Stimulated activated effector memory CD8-positive, alpha-beta T cell treated with anti-CD3 and anti-CD28 coated beads, Interleukin-12 subunit alpha, Interleukin-12 subunit beta, amount 100 ng/mL, for 72 hours (primary cell): ENCODE measurements around the gene HDGFL2.
A peak's percentile ranks its signal among the peaks of the same experiment; 100 is the strongest.

Experiments used
- ATAC-seq: fragments of 150-1000 bp; cut with Tn5 transposase; 2 replicates; pipeline ENCODE4 v1.10.0; 2021
- DNase-seq, 2 donors: peaks; one replicate each; pipeline ENCODE4 v3.0.0; 2021 to 2022; ENCODE audit warnings: low spot score in 2 of 2
- H3K27ac Mint-ChIP-seq: one replicate; pipeline ENCODE4 v1.8.0; 2022; ENCODE audit warnings: mild to moderate bottlenecking, mixed read lengths
- H3K36me3 Mint-ChIP-seq: one replicate; pipeline ENCODE4 v1.8.0; 2022; ENCODE audit warnings: mild to moderate bottlenecking, mixed read lengths
- H3K4me1 Mint-ChIP-seq: one replicate; pipeline ENCODE4 v1.8.0; 2022; ENCODE audit warnings: mixed read lengths
- H3K4me3 Mint-ChIP-seq: one replicate; pipeline ENCODE4 v1.8.0; 2022; ENCODE audit warnings: mild to moderate bottlenecking, mixed read lengths
- H3K9me3 Mint-ChIP-seq: one replicate; pipeline ENCODE4 v1.8.0; 2022; ENCODE audit warnings: mixed read lengths

HDGFL2 gene

DNA sequence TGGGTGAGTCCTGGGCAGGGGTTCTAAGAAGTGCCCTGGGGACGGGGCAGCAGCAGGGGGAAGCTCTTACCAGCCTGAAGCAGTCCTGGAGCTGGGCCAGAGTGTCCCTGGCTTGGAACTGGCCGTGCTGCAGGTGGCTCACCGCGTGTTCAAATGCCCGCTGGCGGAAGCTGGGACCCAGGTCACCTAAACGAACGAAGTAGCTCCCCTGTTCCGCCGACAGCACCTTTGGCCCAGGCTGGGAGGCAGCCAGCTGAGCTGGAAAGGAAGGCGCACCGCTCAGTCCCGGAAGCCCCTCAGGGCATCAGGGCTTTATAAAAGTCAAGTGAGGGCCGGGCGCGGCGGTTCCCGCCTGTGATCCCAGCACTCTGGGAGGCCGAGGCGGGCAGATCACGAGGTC, 36.6 kb downstream of the HDGFL2 start:
- peaks cover 14% of the 10 kb centered on the region for H3K4me1 Mint-ChIP-seq

DNA sequence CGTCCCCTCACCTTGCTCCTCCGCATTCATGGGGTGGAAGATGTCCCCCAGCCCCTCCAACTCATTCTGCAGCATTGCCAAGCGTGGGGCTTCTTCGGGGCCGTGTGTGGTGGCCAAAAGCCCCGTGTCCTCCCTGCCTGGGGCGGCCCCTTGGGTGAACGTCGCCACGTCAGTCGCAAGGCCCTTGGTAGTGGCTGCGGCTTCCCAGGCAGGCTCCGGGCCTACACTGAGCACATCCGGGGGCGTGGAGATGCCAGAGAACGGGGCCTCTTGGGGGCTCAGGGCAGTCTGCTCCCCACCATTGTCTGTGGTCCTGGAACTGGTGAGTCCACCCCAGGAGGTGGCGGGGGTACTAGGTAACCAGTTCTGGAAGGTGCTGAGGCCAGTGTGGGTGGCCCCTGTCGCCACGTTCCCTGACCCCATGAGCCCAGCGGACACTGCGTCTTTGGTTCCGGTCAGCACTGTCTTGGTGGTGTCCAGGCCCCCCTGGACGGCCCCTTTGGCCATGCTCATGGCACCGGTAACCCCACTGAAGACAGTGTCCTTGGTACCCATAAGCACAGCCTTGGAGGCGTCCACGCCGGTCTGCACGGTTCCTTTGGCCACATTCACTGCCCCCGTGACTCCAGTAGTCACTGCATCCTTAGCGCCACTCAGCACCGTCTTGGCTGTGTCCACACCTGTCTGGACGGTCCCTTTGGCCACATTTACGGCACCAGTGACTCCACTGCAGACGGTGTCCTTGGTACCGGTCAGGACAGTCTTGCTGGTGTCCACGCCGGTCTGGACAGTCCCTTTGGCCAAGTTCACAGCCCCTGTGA, 38.5 kb downstream of the HDGFL2 start:
- no peak for ATAC-seq
- peaks cover 7% of the 10 kb centered on the region for H3K36me3 Mint-ChIP-seq
- no peaks in the 10 kb centered on the region for H3K9me3 Mint-ChIP-seq

More for the DNA sequence above, 36.6 kb downstream of the HDGFL2 start:
- ATAC-seq (no peak), DNase-seq (no peak)
- no peak overlapping the region for H3K4me3 Mint-ChIP-seq
- no peaks in the 10 kb centered on the region for H3K9me3 Mint-ChIP-seq
- peaks cover 11% of the 10 kb centered on the region for H3K36me3 Mint-ChIP-seq
- H3K27ac Mint-ChIP-seq, result peak overlapping the region; percentile 67

DNA sequence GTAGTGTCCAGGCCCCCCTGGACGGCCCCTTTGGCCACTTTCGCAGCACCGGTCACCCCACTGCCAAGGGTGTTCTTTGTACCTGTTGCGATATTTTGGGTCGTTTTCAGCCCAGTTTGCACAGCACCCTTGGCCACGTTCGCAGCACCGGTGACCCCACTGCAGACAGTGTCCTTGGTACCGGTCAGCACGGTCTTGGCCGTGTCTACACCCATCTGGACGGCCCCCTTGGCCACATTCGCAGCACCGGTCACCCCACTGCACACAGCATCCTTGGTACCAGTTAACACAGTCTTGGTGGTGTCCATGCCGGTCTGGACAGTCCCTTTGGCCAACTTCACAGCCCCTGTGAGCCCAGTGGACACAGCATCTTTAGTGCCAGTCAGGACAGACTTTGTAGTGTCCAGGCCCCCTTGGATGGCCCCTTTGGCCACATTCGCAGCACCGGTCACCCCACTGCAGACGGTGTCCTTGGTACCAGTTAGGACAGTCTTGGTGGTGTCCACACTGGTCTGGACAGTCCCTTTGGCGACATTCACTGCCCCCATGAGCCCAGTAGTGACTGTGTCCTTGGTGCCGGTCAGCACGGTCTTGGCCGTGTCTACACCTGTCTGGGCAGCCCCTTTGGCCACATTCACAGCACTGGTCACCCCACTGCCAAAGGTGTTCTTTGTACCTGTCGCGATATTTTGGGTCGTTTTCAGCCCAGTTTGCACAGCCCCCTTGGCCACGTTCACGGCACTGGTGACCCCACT, 39.4 kb downstream of the HDGFL2 start:
- Mint-ChIP-seq H3K4me3 (no peak overlapping the region), H3K27ac (no peak overlapping the region), H3K36me3 (peaks cover under 1% of the 10 kb centered on the region), H3K9me3 (no peaks in the 10 kb centered on the region), H3K4me1 (peaks cover 4% of the 10 kb centered on the region)
- no peak for DNase-seq
- no peak for ATAC-seq

More for the DNA sequence above, 38.5 kb downstream of the HDGFL2 start:
- no peak overlapping the region for H3K4me3 Mint-ChIP-seq
- peaks cover 12% of the 10 kb centered on the region for H3K4me1 Mint-ChIP-seq
- DNase-seq, result no peak
- no peak overlapping the region for H3K27ac Mint-ChIP-seq

DNA sequence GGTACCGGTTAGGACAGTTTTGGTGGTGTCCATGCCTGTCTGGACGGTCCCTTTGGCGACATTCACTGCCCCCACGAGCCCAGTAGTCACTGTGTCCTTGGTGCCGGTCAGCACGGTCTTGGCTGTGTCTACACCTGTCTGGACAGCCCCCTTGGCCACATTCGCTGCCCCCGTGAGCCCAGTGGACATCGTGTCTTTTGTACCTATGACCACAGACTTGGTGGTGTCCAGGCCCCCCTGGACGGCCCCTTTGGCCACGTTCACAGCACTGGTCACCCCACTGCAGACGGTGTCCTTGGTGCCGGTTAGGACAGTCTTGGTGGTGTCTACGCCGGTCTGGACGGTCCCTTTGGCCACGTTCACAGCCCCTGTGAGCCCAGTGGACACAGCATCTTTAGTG, 40.0 kb downstream of the HDGFL2 start:
- H3K4me3 Mint-ChIP-seq, result no peak overlapping the region
- H3K36me3 Mint-ChIP-seq, result no peaks in the 10 kb centered on the region
- no peak for ATAC-seq
- no peak overlapping the region for H3K27ac Mint-ChIP-seq
- H3K4me1 Mint-ChIP-seq, result no peaks in the 10 kb centered on the region
- H3K9me3 Mint-ChIP-seq, result no peaks in the 10 kb centered on the region
- no peak for DNase-seq

DNA sequence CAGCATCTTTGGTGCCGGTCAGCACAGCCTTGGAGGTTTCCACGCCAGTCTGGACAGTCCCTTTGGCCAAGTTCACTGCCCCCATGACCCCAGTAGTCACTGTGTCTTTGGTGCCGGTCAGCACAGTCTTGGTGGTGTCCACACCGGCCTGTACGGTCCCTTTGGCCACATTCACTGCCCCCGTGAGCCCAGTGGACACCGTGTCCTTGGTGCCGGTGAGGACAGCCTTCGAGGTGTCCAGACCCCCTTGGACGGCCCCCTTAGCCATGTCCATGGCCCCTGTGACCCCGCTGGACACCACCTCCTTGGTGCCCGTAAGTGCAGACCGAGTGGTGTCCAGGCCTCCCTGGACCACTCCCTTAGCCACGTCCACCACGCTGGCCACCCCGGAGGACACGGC, 41.2 kb downstream of the HDGFL2 start:
- H3K36me3 Mint-ChIP-seq, result no peaks in the 10 kb centered on the region
- ATAC-seq (no peak), DNase-seq (no peak)
- no peak overlapping the region for H3K4me3 Mint-ChIP-seq
- H3K9me3 Mint-ChIP-seq, result no peaks in the 10 kb centered on the region
- no peak overlapping the region for H3K27ac Mint-ChIP-seq
- H3K4me1 Mint-ChIP-seq, result no peaks in the 10 kb centered on the region

DNA sequence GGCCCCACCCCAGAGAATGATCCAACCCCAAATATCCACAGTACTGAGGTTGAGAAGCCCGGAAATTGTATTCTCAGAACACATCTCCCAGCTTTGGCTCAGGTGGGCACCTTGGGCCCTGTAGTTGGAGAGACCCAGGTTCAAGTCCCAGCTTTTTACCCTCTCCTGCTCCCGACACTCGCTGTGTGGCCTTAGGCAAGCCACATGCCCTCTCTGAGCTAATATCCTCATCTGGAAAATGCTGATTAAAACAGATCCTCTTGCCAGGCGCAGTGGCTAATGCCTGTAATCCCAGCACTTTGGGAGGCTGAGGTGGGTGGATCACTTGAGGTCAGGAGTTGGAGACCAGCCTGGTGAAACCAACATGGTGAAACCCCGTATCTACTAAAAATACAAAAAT, 43.6 kb downstream of the HDGFL2 start:
- H3K4me3 Mint-ChIP-seq, result no peak overlapping the region
- H3K27ac Mint-ChIP-seq, result no peak overlapping the region
- ATAC-seq (no peak), DNase-seq (no peak)
- no peaks in the 10 kb centered on the region for H3K4me1 Mint-ChIP-seq
- H3K9me3 Mint-ChIP-seq, result no peaks in the 10 kb centered on the region
- no peaks in the 10 kb centered on the region for H3K36me3 Mint-ChIP-seq

DNA sequence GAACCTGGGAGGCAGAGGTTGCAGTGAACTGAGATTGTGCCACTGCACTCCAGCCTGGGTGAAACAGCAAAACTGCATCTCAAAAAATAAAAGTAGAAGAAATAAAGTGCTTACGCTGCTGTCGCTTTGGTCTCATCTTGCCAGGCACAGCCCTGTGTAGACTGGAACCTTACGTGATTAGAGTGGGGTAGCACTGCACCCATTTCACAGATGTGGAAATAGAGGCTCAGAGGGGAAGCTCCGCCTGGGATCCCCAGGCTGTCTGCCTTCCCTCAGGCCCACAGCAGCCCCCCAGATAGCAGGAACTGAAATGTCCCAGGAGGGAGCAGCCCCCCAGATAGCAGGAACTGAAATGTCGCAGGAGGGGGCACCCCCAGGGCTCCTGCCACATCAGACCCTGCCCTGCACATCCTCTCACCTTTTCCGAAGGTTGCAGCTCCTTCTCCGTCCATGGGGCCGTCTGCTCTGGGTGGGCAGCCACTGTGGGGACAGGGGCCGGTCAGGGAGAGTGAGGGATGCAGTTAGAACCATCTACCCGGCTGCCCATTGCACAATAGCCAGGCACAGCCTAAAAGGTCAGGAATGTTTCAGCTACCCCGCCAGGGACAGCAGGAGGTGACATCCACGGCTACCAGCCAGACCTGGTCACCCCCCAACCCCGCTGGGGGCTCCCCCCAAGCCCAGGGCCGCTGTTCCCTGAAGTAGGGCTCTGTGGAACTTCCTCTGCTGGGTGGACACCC, 44.3 kb downstream of the HDGFL2 start:
- no peak overlapping the region for H3K27ac Mint-ChIP-seq
- no peak for ATAC-seq
- H3K4me3 Mint-ChIP-seq, result no peak overlapping the region
- no peaks in the 10 kb centered on the region for H3K9me3 Mint-ChIP-seq
- H3K36me3 Mint-ChIP-seq, result no peaks in the 10 kb centered on the region
- H3K4me1 Mint-ChIP-seq, result no peaks in the 10 kb centered on the region
- no peak for DNase-seq

DNA sequence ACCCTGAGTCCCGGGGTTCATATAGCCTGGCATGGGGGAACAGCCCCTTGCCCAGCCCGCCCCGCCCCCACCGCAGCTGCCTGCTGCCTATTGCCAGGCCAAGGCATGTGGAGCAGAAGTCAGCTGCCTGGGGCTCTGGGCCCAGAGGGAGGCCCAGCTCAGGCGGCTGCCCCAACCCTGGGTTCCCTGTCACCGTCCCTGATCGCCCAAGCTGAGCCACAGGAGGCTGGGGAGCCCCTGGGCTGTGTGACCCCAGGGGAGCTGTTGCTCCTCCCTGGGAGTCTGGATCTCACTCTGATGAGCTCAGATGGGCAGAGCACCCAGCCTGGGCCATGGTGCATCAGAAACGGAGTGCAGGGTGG, 44.8 kb downstream of the HDGFL2 start:
- no peak for DNase-seq
- Mint-ChIP-seq H3K4me1 (no peaks in the 10 kb centered on the region), H3K9me3 (no peaks in the 10 kb centered on the region), H3K36me3 (no peaks in the 10 kb centered on the region), H3K4me3 (no peak overlapping the region), H3K27ac (no peak overlapping the region)
- ATAC-seq, result no peak

DNA sequence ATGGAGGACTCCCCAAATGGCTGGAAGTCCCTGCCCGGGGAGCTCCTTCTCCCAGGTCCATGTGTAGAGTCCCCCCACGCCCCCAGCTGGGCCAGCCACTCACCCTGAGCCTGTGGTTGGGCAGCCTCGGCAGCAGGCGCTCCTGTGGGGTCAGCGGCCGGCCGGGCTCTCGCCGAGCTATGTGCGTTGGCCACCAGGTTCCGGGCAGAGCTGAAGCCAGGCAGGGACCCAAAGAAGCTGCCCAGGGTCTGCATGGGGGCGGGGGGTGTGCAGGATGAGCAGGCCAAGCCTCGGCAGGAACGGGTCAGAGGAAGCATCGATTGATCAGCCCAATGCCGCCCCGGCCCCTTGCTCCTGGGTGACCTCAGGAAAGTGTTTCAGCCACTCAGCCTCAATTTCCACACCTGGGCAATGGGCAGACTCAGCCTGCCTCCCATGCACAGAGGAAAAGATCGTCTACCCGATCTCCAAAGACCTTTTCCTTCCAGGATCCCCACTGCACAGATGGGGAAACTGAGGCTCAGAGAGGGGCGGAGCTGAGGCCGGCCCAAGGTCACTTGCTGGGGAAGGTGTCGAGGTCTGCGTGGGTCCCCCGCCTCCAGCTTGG, 45.5 kb downstream of the HDGFL2 start:
- Mint-ChIP-seq H3K4me1 (no peaks in the 10 kb centered on the region), H3K4me3 (no peak overlapping the region), H3K27ac (no peak overlapping the region), H3K36me3 (no peaks in the 10 kb centered on the region), H3K9me3 (no peaks in the 10 kb centered on the region)
- ATAC-seq (no peak), DNase-seq (no peak)

DNA sequence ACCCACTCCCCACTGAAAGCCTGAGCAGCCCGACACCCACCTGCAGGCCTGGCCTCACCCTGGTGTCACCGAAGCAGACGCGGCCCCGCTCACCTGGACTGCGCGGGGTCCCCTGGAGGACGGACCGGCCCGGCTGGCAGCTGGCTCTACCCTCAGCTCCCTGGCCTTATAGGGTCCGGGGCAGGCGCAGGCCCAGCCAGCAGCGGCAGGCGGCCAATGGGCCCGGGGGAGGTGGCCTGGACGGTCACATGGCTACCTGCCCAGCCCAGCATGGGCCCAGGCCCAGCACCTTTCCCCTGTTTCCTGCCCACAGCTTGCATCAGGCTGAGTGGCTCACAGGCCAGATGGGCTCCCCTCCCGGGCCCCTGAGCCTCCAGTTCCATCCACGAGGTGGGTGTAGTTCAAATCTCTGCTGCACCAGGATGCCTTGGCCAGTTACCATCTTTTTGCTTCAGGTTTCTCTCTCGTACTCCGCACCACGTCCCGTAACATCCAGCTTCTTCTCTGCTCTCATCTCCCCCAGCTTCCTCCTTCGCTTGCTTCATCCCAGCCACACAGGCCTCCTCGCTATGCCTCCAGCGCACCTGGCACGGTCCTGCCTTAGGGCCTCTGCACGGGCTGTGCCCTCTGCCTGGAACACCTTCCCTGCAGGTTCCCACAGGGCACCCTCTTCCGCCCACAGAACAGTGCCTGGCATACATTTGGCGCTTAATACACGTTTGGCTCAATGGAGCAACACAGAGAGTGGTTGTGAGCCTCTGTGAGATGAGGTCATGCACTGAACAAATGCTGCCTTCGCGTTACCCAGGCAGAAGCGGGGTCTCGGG, 46.5 kb downstream of the HDGFL2 start, which contains the start of gene PLIN4:
Gene PLIN4 (minus strand): TSS at position 142 of the 827 bp plus-strand sequence. CDS start 214 bp downstream, outside the sequence.
- H3K4me1 Mint-ChIP-seq, result no peaks in the 10 kb centered on the region
- no peaks in the 10 kb centered on the region for H3K9me3 Mint-ChIP-seq
- H3K36me3 Mint-ChIP-seq, result no peaks in the 10 kb centered on the region
- ATAC-seq, result no peak
- H3K4me3 Mint-ChIP-seq, result no peak within 1 kb of the TSS
- peak within 1 kb of the TSS; percentile 12 for H3K27ac Mint-ChIP-seq
- DNase-seq, result no peak

DNA sequence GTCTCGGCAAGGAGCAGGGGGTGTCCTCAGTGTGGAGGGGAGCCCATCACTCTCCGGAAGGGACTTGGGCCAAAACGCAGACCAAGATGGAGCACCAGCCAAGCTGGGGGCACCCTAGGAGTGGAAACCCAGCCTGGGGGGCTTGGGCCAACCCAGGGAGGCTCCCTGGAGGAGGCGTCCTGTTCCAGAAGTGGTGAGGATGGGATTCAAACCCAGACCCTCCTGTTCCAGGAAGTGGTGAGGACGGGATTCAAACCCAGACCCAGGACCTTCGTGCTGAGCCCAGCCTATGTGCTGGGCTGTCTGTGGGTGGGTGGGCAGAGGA, 47.0 kb downstream of the HDGFL2 start:
- Mint-ChIP-seq H3K4me3 (no peak overlapping the region), H3K9me3 (no peaks in the 10 kb centered on the region), H3K27ac (peak overlapping the region; percentile 12), H3K36me3 (no peaks in the 10 kb centered on the region), H3K4me1 (no peaks in the 10 kb centered on the region)
- ATAC-seq (no peak), DNase-seq (no peak)

DNA sequence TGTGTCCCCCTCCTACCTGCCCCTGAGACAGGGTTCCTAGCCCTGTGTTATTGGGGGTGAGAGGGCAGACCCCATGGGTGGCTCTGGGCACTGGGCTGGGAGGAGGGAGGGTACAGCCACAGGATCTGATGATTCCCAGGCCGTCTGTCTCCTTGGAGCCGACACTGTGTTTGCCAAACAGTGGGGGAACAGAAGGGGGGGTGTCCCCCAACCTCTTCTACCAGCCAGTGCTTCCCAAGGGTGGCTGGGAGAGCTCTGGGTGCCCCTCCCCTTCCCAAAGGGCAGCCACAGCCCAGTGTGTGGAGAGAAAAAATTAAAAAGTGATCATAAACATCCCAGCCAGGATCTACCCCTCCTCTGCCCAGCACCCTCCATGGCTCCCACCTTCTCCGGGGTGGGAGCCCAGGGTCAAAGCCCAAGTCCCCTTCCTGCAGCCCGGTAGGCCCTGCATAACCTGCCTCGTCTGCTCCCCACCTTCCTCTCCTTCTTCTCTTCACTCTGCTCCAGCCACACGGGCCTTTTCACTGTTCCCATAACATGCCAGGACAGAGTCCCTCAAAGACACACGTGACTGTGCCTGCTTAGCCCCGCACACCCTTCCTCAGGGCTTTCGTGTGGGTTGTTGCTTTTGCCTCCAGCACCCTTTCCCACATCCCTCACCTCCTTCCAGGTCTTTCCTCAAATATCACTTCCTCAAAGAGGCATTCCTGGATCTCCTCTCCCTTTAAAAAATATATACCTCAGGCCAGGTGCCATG, 47.6 kb downstream of the HDGFL2 start:
- no peaks in the 10 kb centered on the region for H3K36me3 Mint-ChIP-seq
- H3K9me3 Mint-ChIP-seq, result no peaks in the 10 kb centered on the region
- no peak overlapping the region for H3K27ac Mint-ChIP-seq
- DNase-seq, result no peak
- ATAC-seq, result no peak
- H3K4me3 Mint-ChIP-seq, result no peak overlapping the region
- no peaks in the 10 kb centered on the region for H3K4me1 Mint-ChIP-seq

DNA sequence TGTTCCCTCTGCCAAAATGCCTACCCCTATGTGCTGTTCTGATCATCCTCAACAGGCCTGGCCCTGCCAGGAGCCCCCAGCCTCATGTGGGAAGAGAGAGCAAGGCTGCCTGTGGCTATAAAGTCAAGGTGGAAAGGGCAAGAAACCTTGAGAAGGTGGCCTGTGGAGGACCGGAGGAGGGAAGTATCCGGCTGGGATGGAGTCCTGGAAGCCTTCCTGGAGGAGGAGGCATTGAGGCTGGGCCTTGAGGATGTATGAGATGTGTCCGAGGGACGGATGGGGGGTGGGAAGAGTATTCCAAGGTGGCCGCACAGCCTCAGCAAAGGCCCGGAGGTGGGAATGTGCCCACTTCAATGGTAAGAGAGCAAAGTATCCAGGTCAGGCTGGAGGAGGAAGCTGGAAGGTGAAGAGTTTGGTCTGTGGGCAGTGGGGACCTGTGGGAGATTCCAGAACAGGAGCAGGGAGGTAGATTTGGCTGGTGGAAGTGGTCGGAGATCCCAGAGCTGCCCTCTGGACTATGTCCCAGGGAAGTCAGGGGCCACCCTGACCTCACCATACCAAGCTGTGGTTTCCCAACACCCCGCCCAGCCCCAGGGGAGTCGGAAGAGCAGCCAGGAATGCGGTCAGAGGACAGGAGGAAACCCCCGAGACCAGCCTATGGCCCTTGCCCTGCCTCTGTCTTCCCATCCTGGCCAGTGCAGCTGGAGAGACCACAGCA, 49.2 kb downstream of the HDGFL2 start:
- Mint-ChIP-seq H3K4me3 (no peak overlapping the region), H3K36me3 (no peaks in the 10 kb centered on the region), H3K27ac (no peak overlapping the region), H3K4me1 (peaks cover 5% of the 10 kb centered on the region), H3K9me3 (no peaks in the 10 kb centered on the region)
- ATAC-seq (no peak), DNase-seq (no peak)

DNA sequence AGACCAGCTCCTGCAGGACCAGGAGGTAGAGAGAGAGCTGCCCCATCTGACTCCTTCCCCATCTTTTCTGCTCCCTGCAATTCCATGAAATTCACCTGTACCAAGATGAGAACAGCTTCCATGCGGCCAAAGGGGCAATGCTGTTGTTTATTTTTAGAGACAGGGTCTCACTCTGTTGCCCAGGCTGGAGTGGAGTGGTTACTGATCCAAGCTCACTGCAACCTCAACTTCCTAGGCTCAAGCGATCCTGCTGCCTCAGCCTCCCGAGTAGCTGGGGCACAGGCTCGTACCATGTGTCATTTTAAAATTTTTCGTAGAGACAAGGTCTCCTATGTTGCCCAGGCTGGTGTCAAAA, 49.8 kb downstream of the HDGFL2 start:
- Mint-ChIP-seq H3K9me3 (no peaks in the 10 kb centered on the region), H3K36me3 (no peaks in the 10 kb centered on the region), H3K4me1 (peaks cover 5% of the 10 kb centered on the region), H3K27ac (no peak overlapping the region), H3K4me3 (no peak overlapping the region)
- ATAC-seq, result no peak
- DNase-seq, result no peak
